ENCODE results near the gene NFIA. TPM values are rescaled to one million over a fixed set of nuclear protein-coding genes. Genes with fewer than 3 reads are reported as not detected.

The NFIA gene
- total and polyA plus RNA-seq, 2 of the 13 experiments (the other 11 are each of a cell fraction or from before 2014, with no cell fraction given): 14.7 to 28.5 TPM

- ChIA-PET POLR2A (no interaction called here), CTCF (ENCODE audit: low intra/inter-chr PET ratio, low total read pairs) (no interaction called here)
- H3K4me1 ChIP-seq (ENCODE audit: insufficient read depth, low read length): peaks cover 68% of the 10 kb centered on the region
- no peaks in the 10 kb centered on the region for H3K9me3 ChIP-seq (ENCODE audit: low read length)
- no peaks in the 10 kb centered on the region for H3K27me3 ChIP-seq (ENCODE audit: control insufficient read depth in 1 of 2, insufficient read depth in 2 of 2, low read length in 2 of 2)
- intact Hi-C loops (cut with micrococcal nuclease; ENCODE audit: unreplicated experiment) (no loop called here), in situ Hi-C loops (cut with HindIII; ENCODE audit: extremely low pct_ligation_motif_present, low pct_unique_long_range_greater_than_20kb) (no loop called here)
- WGBS (ENCODE audit: low lambda C conversion rate): 100% methylated on average over 2 of the region's 2 CpGs
- BruUV-seq (replicated peaks): no TSS peak
- TF ChIP-seq MAZ (IDR thresholded peaks at IDR 0.05; ENCODE audit: borderline replicate concordance, low read depth, low read length): no peak
- TF ChIP-seq MAZ (CRISPR knock-in tag; IDR thresholded peaks at IDR 0.05; ENCODE audit: low read depth): no peak
- no peak for TF ChIP-seq HDAC6 (IDR thresholded peaks at IDR 0.05; ENCODE audit: low read depth, low read length)
- TF ChIP-seq ZNF235 (CRISPR knock-in tag; IDR thresholded peaks at IDR 0.05; ENCODE audit: borderline replicate concordance): no peak
- TF ChIP-seq NCOA2 (CRISPR knock-in tag; IDR thresholded peaks at IDR 0.05): no peak
- TF ChIP-seq BCLAF1 (IDR thresholded peaks at IDR 0.05): no peak
- TF ChIP-seq ZNF629 (CRISPR knock-in tag; conservative IDR thresholded peaks at IDR 0.05): peak; percentile 81
- H3K4me3 ChIP-seq (replicated peaks in 1 of 3; ENCODE audit: insufficient read depth in 1 of 3, low read depth in 2 of 3, low read length in 3 of 3): no peak overlapping the region
- H2AFZ ChIP-seq (ENCODE audit: low read length): no peak overlapping the region
- no peak overlapping the region for H3K27ac ChIP-seq (ENCODE audit: extremely low read length, insufficient read depth, low read length)
- FAIRE-seq (no peak), ATAC-seq (no peak), DNase-seq (ENCODE audit: low spot score) (no peak)
- H3K4me2 ChIP-seq (ENCODE audit: low read depth, low read length): no peak overlapping the region
- peaks cover 75% of the 10 kb centered on the region for H3K79me2 ChIP-seq (ENCODE audit: insufficient read depth, low read length)
- no peaks in the 10 kb centered on the region for H3K36me3 ChIP-seq (replicated peaks in 1 of 2; ENCODE audit: control insufficient read depth in 1 of 2, insufficient read depth in 2 of 2, low read length in 2 of 2)
- no peak overlapping the region for H3K9ac ChIP-seq (ENCODE audit: insufficient read depth, low read depth, low read length)
- no peaks in the 10 kb centered on the region for H4K20me1 ChIP-seq (ENCODE audit: insufficient read depth, low read length)
These were observed 187.7 kb downstream of the NFIA start for GRCh38 chr1:61270107-61270506.
